HG02852 (cell line): Measurements from ENCODE around the gene TCF7L2.

ENCODE experiments used
- ATAC-seq: cut with Tn5 transposase; IDR thresholded peaks from one replicate; pipeline ENCODE4 v1.9.1; 2021; ENCODE audit warnings: mild to moderate bottlenecking, moderate library complexity; ENCODE audit not compliant: unreplicated experiment

Gene TCF7L2

GRCh38 chr10:113111900-113112853 is 162.1 kb downstream of the TCF7L2 start:
- no peak for ATAC-seq

- no peak for ATAC-seq
Observed at GRCh38 chr10:113113241-113113640, 163.2 kb downstream of the TCF7L2 start.

GRCh38 chr10:113113918-113114317 is 163.9 kb downstream of the TCF7L2 start:
- no peak for ATAC-seq

GRCh38 chr10:113115556-113115955 is 165.5 kb downstream of the TCF7L2 start:
- ATAC-seq = no peak

- no peak for ATAC-seq
Observed at GRCh38 chr10:113118882-113119281, 168.8 kb downstream of the TCF7L2 start.

GRCh38 chr10:113119801-113120200 is 169.8 kb downstream of the TCF7L2 start:
- no peak for ATAC-seq

- ATAC-seq = no peak
Observed at GRCh38 chr10:113121153-113121552, 171.1 kb downstream of the TCF7L2 start.

- ATAC-seq = no peak
Observed at GRCh38 chr10:113122947-113123346, 172.9 kb downstream of the TCF7L2 start.

- no peak for ATAC-seq
Observed at GRCh38 chr10:113124724-113125123, 174.7 kb downstream of the TCF7L2 start.

GRCh38 chr10:113125612-113126011 is 175.6 kb downstream of the TCF7L2 start:
- no peak for ATAC-seq

- ATAC-seq = no peak
Observed at GRCh38 chr10:113126229-113127201, 176.5 kb downstream of the TCF7L2 start.

- no peak for ATAC-seq
Observed at GRCh38 chr10:113127261-113127900, 177.3 kb downstream of the TCF7L2 start.

GRCh38 chr10:113127901-113128283 is 177.8 kb downstream of the TCF7L2 start:
- ATAC-seq = no peak

GRCh38 chr10:113128450-113129070 is 178.5 kb downstream of the TCF7L2 start:
- ATAC-seq = no peak

- ATAC-seq = no peak
Observed at GRCh38 chr10:113129117-113129516, 179.1 kb downstream of the TCF7L2 start.

GRCh38 chr10:113130014-113130641 is 180.1 kb downstream of the TCF7L2 start:
- no peak for ATAC-seq

GRCh38 chr10:113131613-113132261 is 181.7 kb downstream of the TCF7L2 start:
- no peak for ATAC-seq

GRCh38 chr10:113132591-113133121 is 182.6 kb downstream of the TCF7L2 start:
- ATAC-seq = no peak

- ATAC-seq = no peak
Observed at GRCh38 chr10:113133497-113134115, 183.6 kb downstream of the TCF7L2 start.
